Bladder microvascular endothelial cell (primary cell): ENCODE measurements around the gene IL36G. TPM values are rescaled to one million over a fixed set of nuclear protein-coding genes. Genes with fewer than 3 reads are reported as not detected.

Experiments used
- total RNA-seq: library from RNA; depleted of rRNA; stranded (reverse); fragments of >200 nt; gene quantifications from 2 replicates; pipeline ENCODE4 v1.2.3, GENCODE V29; 2014

The IL36G gene
- not detected in 2 replicates for total RNA-seq

DNA sequence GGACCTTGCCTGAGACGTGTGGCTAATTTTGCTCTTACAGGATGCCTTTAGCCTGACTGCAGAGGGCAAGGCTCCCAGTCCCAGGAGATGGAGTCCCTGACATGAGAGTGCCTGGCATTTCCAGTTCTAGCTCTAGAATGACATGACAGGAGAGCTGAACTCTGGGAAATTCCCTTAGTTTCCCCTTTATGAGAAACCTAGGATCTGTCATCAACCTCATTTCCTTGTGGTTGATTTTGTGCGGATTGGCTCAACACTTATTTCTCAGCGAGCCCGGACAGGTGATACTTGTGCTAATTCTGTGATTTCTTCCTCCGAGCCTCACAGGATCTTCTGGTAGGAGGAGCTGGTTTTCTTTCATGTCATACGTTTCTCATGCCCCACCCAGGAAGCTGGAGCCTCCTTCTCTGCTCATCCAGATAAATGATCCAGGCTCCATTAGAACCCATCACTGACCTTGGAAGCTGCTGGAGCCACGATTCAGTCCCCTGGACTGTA lies at the start of gene IL36G:
IL36G (plus strand) TSS at position 448 of the 498 bp plus-strand sequence. CDS start 633 bp downstream, outside the sequence.

GRCh38 chr2:113005030-113005509 lies 27.3 kb downstream of the IL36G start, which contains the start of gene IL36A:
Gene IL36A (plus strand): TSS chr2:113005459. CDS start chr2:113005872, 413 bp downstream.

Other genes with a start within 250 kb of the IL36G start
- 3.8 and 4.5 TPM in 2 replicates for gene CKAP2L, start 213.4 kb upstream of the IL36G start, total RNA-seq
- gene IL1A, start 193.5 kb upstream of the IL36G start, total RNA-seq = 0.13 and 0.32 TPM in 2 replicates
- gene IL1B, start 141.2 kb upstream of the IL36G start, total RNA-seq = 0.25 and 0.32 TPM in 2 replicates
- not detected in 2 replicates for gene IL37, start 66.8 kb upstream of the IL36G start, total RNA-seq
- gene IL36A, start 27.5 kb downstream of the IL36G start, total RNA-seq = not detected in 2 replicates
- not detected in 2 replicates for gene IL36B, start 74.9 kb downstream of the IL36G start, total RNA-seq
- not detected in 2 replicates for gene IL36RN, start 81.2 kb downstream of the IL36G start, total RNA-seq
- not detected in 2 replicates for gene IL1F10, start 90.0 kb downstream of the IL36G start, total RNA-seq
- not detected in 2 replicates for gene IL1RN, start 149.6 kb downstream of the IL36G start, total RNA-seq
- gene PSD4, start 196.0 kb downstream of the IL36G start, total RNA-seq = 0.38 and 0.49 TPM in 2 replicates